Spinal cord (tissue), 10 donors: ENCODE measurements around the gene OSBP2. TPM values are rescaled to one million over a fixed set of nuclear protein-coding genes. Genes with fewer than 3 reads are reported as not detected.

Experiments used
- DNase-seq, 6 donors: peaks; one replicate each; pipeline versions ENCODE4 v3.0.0 to v3.0.0-alpha.2; 2013 to 2015; ENCODE audit warnings: low spot score in 6 of 6, low read depth in 4 of 6
- H3K27ac ChIP-seq: one replicate; pipeline ENCODE4 v1.5.1; 2013; ENCODE audit warnings: low read depth, low read length, control low read depth
- H3K27me3 ChIP-seq: one replicate; pipeline ENCODE4 v1.6.1; 2013; ENCODE audit warnings: low read length; ENCODE audit not compliant: control insufficient read depth, insufficient read depth
- H3K36me3 ChIP-seq: one replicate; pipeline ENCODE4 v1.6.1; 2013; ENCODE audit warnings: low read length; ENCODE audit not compliant: control insufficient read depth, insufficient read depth
- H3K4me1 ChIP-seq: one replicate; pipeline ENCODE4 v1.6.1; 2013; ENCODE audit warnings: low read length; ENCODE audit not compliant: control insufficient read depth, insufficient read depth
- H3K4me3 ChIP-seq: one replicate; pipeline ENCODE4 v1.5.1; 2013; ENCODE audit warnings: low read depth, low read length, control low read depth
- H3K9me3 ChIP-seq: one replicate; pipeline ENCODE4 v1.6.1; 2013; ENCODE audit warnings: low read length; ENCODE audit not compliant: control insufficient read depth, insufficient read depth
- WGBS: methylation state at CpG from one replicate; pipeline ENCODE4 v1.1.5; 2013; ENCODE audit warnings: missing lambda C conversion rate; ENCODE audit not compliant: insufficient coverage; 5-methylcytosine and 5-hydroxymethylcytosine counted together
- polyA plus RNA-seq, 2 donors: library from polyadenylated mRNA; unstranded; fragments of 120-200 nt; gene quantifications; one replicate each; pipeline ENCODE4 v1.2.1, GENCODE V29; 2013; ENCODE audit not compliant: insufficient read length in 2 of 2
- total RNA-seq, 2 donors: library from RNA; depleted of rRNA in 1 of 2; stranded (reverse); fragments of 120-200 nt in 1 of 2; fragments of >200 nt in 1 of 2; gene quantifications; one replicate each; pipeline versions ENCODE4 v1.2.3 to v1.2.4, GENCODE V29; 2013 to 2014
- donor health status: healthy.

Gene OSBP2
- total and polyA plus RNA-seq, 4 donors: 20.7 to 25.0 (median 22.4) TPM

DNA sequence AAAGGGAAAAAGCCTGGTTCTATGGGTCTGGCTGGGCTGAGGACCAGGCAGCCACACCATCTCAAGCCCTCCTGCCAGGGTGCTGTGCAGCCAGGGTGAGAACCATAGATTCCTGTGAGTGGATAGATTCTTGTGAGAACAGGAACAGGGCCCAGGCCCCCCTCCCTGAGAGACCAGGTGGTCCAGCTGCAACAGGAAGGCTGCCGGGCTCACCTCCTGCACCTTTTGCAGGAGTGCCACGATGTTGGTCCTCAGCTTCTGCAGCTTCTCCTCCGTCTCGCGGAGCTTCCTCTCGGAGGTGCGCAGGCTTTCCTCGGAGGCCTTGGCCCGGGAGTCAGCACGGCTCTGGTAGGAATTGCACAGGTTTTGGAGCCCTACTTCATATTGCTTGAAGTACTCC, 233.1 kb downstream of the OSBP2 start:
- no peaks in the 10 kb centered on the region for H3K9me3 ChIP-seq
- no peak for DNase-seq
- no peaks in the 10 kb centered on the region for H3K27me3 ChIP-seq
- H3K4me1 ChIP-seq: no peaks in the 10 kb centered on the region
- H3K36me3 ChIP-seq: peaks cover 77% of the 10 kb centered on the region
- H3K4me3 ChIP-seq: no peak overlapping the region
- no peak overlapping the region for H3K27ac ChIP-seq
- 95% methylated on average over 10 of the region's 10 CpGs for WGBS

DNA sequence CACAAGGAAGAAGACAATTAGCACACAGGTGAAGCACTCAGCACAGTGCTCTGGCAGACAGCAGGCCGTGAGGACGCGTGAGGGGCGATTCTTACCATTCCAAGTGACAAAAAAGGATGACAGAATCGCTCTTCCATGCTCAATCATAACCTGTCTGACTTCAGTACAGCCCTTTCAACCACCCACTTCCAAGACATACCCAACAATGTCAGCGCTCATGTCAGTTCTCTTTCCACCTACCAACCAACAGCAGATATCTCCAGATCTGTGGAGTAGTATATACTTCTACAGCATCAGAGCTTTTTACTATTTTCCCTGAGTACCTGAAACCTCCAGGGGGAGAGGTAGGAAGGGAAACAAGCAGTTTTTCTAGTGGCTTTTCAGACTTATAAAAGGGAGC, 233.7 kb downstream of the OSBP2 start:
- DNase-seq: no peak
- no peaks in the 10 kb centered on the region for H3K9me3 ChIP-seq
- no peaks in the 10 kb centered on the region for H3K27me3 ChIP-seq
- H3K27ac ChIP-seq: no peak overlapping the region
- H3K4me3 ChIP-seq: no peak overlapping the region
- H3K36me3 ChIP-seq: peaks cover 81% of the 10 kb centered on the region
- H3K4me1 ChIP-seq: no peaks in the 10 kb centered on the region
- 90% methylated on average over 5 of the region's 6 CpGs for WGBS

DNA sequence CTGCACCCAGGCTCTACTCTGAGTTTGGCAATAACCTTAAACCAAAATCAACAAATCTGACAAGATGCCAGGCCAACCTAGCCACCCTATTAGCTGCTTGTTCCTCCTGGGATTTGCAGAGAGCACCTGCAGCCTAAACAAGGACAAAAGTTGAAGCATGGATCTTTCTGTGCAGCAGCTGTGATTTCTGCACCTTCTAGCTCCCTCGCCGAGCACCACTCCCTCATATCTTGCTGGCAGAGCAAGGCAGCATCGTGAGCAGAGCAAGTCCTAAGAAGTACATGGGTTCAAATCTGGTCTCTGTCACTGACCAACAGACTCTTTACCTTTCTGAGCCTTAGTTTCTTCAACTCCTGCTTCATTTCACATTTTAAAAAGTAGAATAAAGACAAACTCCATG, 235.6 kb downstream of the OSBP2 start:
- H3K9me3 ChIP-seq: no peaks in the 10 kb centered on the region
- 91% methylated on average over 3 of the region's 3 CpGs for WGBS
- no peak for DNase-seq

DNA sequence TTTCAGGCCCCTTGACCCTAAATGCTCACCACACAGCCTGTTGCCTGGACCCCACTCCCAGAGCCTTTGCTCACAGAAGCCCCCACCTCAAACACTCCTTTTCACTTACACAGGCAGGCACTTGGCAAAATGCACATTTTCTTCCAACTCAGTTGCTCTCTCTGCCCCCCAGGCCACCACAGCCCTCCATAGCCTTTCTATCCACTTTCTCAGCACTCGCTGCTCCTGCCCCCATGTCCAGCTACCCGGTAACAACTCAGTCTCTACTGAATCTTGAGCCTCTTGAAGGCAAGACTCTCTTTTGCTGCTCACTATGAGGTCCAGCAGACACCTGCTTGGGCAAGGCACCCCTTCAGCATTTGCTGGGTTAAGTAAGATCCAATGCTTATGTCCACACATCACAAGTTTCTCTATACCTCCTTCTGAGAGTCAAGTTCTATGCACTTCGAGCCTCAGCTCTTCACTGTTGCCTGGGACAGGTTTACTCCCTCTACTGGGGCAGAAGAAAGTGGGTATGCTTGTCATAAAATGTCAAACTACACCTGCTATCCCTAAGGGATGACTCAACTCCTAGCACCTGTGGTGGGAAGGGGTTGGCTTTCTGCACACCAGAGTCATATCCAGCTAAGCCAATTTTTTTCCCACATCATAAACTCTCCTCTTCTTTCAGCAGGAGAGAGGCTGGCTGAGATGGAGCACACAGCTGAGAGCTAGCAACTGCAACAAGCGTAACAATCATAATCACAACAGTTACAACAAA, 237.0 kb downstream of the OSBP2 start:
- DNase-seq: no peak
- H3K27ac ChIP-seq: no peak overlapping the region
- H3K27me3 ChIP-seq: no peaks in the 10 kb centered on the region
- no peaks in the 10 kb centered on the region for H3K9me3 ChIP-seq
- no peak overlapping the region for H3K4me3 ChIP-seq
- H3K4me1 ChIP-seq: no peaks in the 10 kb centered on the region
- 100% methylated on average over 2 of the region's 4 CpGs for WGBS
- peaks cover 82% of the 10 kb centered on the region for H3K36me3 ChIP-seq

More for the DNA sequence above, 235.6 kb downstream of the OSBP2 start:
- no peak overlapping the region for H3K4me3 ChIP-seq
- no peak overlapping the region for H3K27ac ChIP-seq
- peaks cover 87% of the 10 kb centered on the region for H3K36me3 ChIP-seq
- no peaks in the 10 kb centered on the region for H3K4me1 ChIP-seq
- H3K27me3 ChIP-seq: no peaks in the 10 kb centered on the region

DNA sequence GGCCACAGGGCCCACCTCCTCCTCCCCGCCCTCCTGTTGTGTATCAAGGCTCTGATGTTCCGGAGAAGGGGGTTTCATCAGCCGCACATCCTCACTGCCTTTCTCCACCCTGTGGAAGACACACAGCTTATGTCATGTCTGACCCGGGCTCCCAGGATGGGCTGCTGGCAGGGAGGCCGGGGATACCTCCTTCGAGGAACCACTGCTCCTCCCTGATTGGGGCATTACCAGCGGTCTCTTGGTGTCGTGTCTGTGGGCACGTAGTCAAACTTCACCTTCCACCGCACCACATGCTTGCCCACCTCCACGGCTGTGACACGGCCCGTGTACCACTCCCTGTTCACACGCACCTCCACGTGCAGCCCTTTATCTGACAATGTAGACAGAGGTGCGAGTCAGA, 238.0 kb downstream of the OSBP2 start:
- Histone ChIP-seq H3K4me1 (no peaks in the 10 kb centered on the region), H3K9me3 (no peaks in the 10 kb centered on the region), H3K27ac (no peak overlapping the region), H3K4me3 (no peak overlapping the region), H3K27me3 (no peaks in the 10 kb centered on the region), H3K36me3 (peaks cover 82% of the 10 kb centered on the region)
- WGBS: 96% methylated on average over 16 of the region's 16 CpGs
- DNase-seq: no peak

DNA sequence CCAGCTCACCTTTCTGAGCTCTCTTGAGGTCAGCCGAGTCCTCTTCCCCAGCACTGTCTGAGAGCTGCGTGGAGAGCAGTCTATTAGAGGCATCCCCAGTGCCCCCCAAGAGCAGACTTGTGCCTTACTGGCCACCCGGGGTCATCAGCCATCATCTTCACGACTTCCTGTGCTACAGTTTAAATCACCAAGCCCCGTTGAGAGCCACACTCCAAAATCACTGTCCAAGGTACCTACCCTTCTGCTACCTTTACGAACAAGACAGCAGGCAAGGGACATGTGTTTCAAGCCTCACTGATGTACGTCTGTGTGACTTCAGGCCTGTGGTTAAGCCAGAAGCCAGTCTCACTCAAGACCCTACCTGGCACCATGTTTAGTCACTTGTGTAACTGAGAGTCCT, 238.8 kb downstream of the OSBP2 start:
- Histone ChIP-seq H3K27ac (no peak overlapping the region), H3K36me3 (peaks cover 81% of the 10 kb centered on the region), H3K4me3 (no peak overlapping the region), H3K4me1 (no peaks in the 10 kb centered on the region), H3K27me3 (no peaks in the 10 kb centered on the region), H3K9me3 (no peaks in the 10 kb centered on the region)
- WGBS: 88% methylated on average over 6 of the region's 7 CpGs
- DNase-seq: no peak

DNA sequence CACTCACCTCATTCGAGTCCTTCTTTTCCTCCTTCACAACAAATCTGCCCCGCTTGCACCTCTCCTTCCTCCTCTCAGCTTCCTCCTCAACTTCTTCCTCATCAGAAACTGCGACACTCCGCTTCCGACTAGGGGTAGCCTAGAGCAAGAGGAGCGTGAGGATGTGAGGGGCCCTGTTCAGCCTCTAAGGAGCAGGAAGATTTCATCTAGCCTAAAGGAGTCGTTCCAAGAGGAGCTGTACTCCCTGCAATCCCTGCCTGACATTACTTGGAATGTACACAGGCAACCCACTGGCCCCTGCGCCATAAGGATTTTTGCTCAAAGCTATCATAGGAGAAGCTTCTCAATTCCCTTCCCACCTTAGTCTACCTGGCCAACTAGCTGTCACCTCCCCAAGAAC, 239.4 kb downstream of the OSBP2 start:
- Histone ChIP-seq H3K4me3 (no peak overlapping the region), H3K27me3 (no peaks in the 10 kb centered on the region), H3K36me3 (peaks cover 84% of the 10 kb centered on the region), H3K9me3 (no peaks in the 10 kb centered on the region), H3K27ac (no peak overlapping the region), H3K4me1 (no peaks in the 10 kb centered on the region)
- 100% methylated on average over 6 of the region's 8 CpGs for WGBS
- DNase-seq: no peak

DNA sequence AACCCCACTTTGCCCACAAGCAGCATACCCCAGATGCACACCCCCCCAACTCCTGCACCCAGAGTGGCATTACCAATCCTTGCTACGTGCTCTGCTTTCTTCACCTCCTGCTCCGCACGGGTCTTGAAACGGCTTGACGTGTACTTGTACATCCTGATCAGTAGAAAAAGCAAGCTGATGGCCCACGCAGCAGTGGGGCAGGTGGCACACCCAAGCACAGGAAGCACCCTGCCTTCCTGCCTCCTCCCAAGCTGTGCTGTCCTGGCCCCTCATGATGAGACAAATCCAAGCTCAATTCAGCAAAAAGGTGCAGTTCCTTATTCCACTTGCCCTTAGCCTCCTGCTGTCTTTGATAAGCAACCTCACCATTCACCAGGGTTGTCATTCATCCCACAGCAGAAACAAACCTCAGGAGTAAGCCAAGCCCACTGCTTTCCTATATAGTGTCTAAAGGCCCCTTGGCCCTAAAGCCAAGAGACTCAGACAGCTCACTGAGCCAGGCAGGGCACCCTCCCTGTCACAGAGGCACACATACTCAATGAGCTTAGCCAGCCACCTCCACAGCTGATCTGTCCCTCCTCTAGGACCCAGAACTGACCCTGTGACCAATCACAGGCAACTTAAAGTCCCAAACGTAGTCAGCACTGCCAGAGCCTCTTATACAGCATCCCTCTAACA, 246.2 kb downstream of the OSBP2 start:
- Histone ChIP-seq H3K36me3 (peaks cover 87% of the 10 kb centered on the region), H3K4me3 (no peak overlapping the region), H3K27me3 (no peaks in the 10 kb centered on the region), H3K9me3 (no peaks in the 10 kb centered on the region), H3K4me1 (peaks cover 3% of the 10 kb centered on the region), H3K27ac (no peak overlapping the region)
- 90% methylated on average over 7 of the region's 7 CpGs for WGBS
- no peak for DNase-seq

DNA sequence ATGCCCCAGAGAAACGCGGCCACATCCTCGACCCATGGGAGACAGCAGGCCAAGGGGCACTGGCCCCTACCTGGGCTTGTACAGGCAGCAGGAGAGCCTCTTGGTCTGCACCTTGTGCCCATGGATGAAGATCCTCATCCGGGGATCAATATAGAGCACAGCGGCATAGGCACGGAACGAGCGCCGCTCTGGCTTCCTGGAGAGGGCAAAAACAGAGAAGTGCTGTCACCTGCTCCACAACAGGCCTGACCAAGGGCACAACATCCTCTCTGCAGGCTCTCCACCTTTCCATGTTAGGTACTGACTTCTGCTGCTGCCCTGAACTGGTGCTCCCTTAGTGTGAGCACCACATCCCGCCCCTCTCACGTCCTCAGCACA, 246.7 kb downstream of the OSBP2 start:
- peaks cover 84% of the 10 kb centered on the region for H3K36me3 ChIP-seq
- no peaks in the 10 kb centered on the region for H3K27me3 ChIP-seq
- DNase-seq: no peak
- 94% methylated on average over 11 of the region's 11 CpGs for WGBS
- H3K4me3 ChIP-seq: no peak overlapping the region
- H3K27ac ChIP-seq: no peak overlapping the region
- peaks cover 6% of the 10 kb centered on the region for H3K4me1 ChIP-seq
- no peaks in the 10 kb centered on the region for H3K9me3 ChIP-seq

DNA sequence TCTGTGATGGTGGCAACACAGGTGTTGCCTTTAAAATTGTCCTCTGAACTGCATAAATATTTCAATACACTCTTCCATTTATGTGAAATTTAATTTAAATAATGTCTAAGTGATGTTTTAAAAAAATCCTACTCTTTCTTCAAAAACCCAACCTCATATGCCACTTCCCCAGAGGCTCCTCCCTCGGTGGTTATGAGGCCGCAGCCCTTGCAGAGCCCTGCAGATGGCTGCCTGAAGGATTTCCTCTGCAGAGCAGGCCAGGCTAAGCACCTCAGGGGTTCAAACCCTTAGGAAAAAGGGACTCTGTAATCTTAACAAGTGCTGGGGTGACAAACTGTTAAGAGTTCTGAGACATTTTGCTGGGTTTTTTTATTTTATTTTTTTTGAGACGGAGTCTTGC, 248.7 kb downstream of the OSBP2 start:
- Histone ChIP-seq H3K9me3 (no peaks in the 10 kb centered on the region), H3K27ac (no peak overlapping the region), H3K4me3 (no peak overlapping the region), H3K4me1 (peaks cover 21% of the 10 kb centered on the region), H3K27me3 (no peaks in the 10 kb centered on the region), H3K36me3 (peaks cover 66% of the 10 kb centered on the region)
- 86% methylated on average over 3 of the region's 3 CpGs for WGBS
- DNase-seq: no peak
